Measurements from ENCODE around the gene PPP6C.
A peak's percentile ranks its signal among the peaks of the same experiment; 100 is the strongest.
"Not testable (repeated sequence)": the region's sequence is repeated elsewhere in the genome, so short reads cannot be mapped to it uniquely, and the experiment has no call there.

PPP6C gene

GRCh38 chr9:125189361-125190289 lies at the start of gene PPP6C:
PPP6C (minus strand) TSS chr9:125189803; CDS start chr9:125189718, 85 bp downstream.
- peak; percentile 94 for DNase-seq (ENCODE audit: low read depth)

- no peak for DNase-seq (ENCODE audit: low read depth)
Observed at GRCh38 chr9:125238915-125239446, 49.4 kb upstream of the PPP6C start.

- DNase-seq (ENCODE audit: low read depth) = no peak
Observed at GRCh38 chr9:125238127-125238914, 48.7 kb upstream of the PPP6C start.

GRCh38 chr9:125236520-125237159 lies 47.0 kb upstream of the PPP6C start:
- DNase-seq (ENCODE audit: low read depth) = not testable (repeated sequence)

GRCh38 chr9:125235804-125236519 lies 46.4 kb upstream of the PPP6C start:
- no peak for DNase-seq (ENCODE audit: low read depth)

- not testable (repeated sequence) for DNase-seq (ENCODE audit: low read depth)
Observed at GRCh38 chr9:125234099-125234498, 44.5 kb upstream of the PPP6C start.

- DNase-seq (ENCODE audit: low read depth) = no peak
Observed at GRCh38 chr9:125233678-125234077, 44.1 kb upstream of the PPP6C start.

GRCh38 chr9:125227761-125228160 lies 38.2 kb upstream of the PPP6C start:
- DNase-seq (ENCODE audit: low read depth) = no peak

- not testable (repeated sequence) for DNase-seq (ENCODE audit: low read depth)
Observed at GRCh38 chr9:125224858-125225257, 35.3 kb upstream of the PPP6C start.

GRCh38 chr9:125218621-125219020 lies 29.0 kb upstream of the PPP6C start:
- no peak for DNase-seq (ENCODE audit: low read depth)

- DNase-seq (ENCODE audit: low read depth) = no peak
Observed at GRCh38 chr9:125214186-125214585, 24.6 kb upstream of the PPP6C start.

- no peak for DNase-seq (ENCODE audit: low read depth)
Observed at GRCh38 chr9:125204477-125204876, 14.9 kb upstream of the PPP6C start.

GRCh38 chr9:125202846-125203618 lies 13.4 kb upstream of the PPP6C start:
- no peak for DNase-seq (ENCODE audit: low read depth)

GRCh38 chr9:125200216-125201047 lies 10.8 kb upstream of the PPP6C start, which contains the start of gene RABEPK:
RABEPK (plus strand) TSS chr9:125200542; CDS start chr9:125203014, 2,472 bp downstream.
- peak; percentile 77 for DNase-seq (ENCODE audit: low read depth)

GRCh38 chr9:125195591-125195990 lies 6.0 kb upstream of the PPP6C start:
- not testable (repeated sequence) for DNase-seq (ENCODE audit: low read depth)

GRCh38 chr9:125194466-125194865 lies 4.9 kb upstream of the PPP6C start:
- DNase-seq (ENCODE audit: low read depth) = not testable (repeated sequence)

GRCh38 chr9:125190361-125190801 lies 778 bp upstream of the PPP6C start:
- no peak for DNase-seq (ENCODE audit: low read depth)

- no peak for DNase-seq (ENCODE audit: low read depth)
Observed at GRCh38 chr9:125189011-125189360, 617 bp downstream of the PPP6C start.

GRCh38 chr9:125183561-125183960 lies 6.0 kb downstream of the PPP6C start:
- DNase-seq (ENCODE audit: low read depth) = no peak

GRCh38 chr9:125183054-125183453 lies 6.5 kb downstream of the PPP6C start:
- no peak for DNase-seq (ENCODE audit: low read depth)
